ENCODE measurements around the gene KLF13.
A peak's percentile ranks its signal among the peaks of the same experiment; 100 is the strongest.

KLF13 gene

DNA sequence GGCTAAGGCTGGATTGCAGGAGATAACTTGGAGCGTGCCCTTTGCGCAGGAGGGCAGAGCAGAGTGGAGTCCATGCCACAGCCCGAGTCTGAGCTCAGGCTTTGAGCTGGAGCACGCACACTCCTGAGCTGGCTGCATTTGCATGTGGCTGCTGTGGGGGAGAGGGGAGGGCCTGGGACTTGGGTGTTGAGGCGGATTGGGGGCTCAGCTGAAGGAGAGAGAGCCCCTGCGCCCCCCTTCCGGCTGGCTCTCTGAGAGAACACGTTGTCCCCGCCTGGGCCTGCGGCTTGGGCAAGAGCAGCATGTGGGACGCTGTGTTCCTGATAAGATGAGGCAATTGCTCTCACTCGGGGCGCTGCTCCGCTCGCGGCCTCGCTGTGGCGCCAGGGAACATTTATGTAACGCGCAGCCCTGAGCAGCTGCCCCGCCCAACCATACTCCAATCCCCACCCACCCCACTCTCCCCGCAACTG is 39.1 kb downstream of the KLF13 start:
- peak; percentile 70 for DNase-seq

DNA sequence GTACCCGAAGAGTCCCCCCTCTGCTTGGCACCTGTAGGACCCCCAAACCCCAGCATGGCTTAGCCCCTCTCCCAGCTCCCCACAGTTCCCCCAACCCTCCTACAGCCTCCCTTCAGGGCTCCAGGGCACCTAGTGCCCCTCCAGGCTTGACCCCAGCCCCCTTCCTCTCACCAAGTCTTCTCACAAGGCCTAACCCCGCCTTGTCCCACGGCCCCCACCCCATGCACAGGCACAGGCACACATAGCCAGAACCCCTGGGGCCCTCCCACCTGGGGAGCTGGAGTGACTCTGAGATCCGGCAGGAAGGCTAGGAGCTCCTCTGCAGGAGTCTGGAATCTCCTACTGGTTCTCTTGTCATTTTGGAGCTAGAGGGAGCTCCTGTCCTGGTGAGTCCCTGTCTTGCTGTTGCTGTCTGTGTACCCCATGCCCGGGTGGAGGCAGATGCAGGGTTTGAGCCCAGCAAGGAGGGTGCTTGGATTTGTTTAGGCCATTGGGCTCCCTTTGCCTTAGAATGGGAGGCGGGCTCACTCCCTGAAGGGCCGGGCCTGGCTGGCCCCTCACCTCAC is 39.6 kb downstream of the KLF13 start:
- DNase-seq: no peak

DNA sequence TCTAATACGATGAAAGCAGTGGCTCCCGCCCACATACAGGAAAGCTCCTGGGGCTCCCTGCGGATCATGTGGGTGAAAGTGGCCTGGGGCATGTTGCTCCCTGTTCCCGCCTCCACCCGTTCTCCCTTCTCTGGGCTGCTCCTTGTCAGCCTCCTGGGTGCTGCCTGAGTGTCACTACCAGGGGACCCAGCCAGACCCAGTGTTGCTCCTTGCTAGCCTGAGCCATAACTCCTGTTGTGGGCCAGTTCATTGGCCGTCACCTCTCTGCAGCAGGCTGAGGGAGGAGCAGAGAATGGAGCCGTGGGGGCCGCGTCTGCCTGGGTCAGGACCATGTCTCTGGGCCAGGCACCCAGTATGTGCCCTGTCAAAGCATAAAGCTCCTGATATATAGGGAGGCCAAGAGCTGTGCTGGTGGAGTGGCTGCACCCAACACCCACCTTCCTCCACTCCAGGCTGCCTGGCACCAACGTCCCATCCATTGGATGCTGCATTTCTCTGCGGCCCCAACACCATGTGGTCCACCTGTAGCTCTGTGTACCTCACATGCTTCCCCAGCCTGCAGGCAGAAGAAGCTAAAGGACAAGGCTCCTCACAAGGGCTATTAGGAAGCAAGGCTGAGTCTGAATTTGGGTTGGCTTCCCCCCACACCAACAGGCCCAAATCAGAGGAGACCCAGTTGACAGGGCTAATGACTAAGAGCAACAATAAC is 40.5 kb downstream of the KLF13 start:
- no peak for DNase-seq

DNA sequence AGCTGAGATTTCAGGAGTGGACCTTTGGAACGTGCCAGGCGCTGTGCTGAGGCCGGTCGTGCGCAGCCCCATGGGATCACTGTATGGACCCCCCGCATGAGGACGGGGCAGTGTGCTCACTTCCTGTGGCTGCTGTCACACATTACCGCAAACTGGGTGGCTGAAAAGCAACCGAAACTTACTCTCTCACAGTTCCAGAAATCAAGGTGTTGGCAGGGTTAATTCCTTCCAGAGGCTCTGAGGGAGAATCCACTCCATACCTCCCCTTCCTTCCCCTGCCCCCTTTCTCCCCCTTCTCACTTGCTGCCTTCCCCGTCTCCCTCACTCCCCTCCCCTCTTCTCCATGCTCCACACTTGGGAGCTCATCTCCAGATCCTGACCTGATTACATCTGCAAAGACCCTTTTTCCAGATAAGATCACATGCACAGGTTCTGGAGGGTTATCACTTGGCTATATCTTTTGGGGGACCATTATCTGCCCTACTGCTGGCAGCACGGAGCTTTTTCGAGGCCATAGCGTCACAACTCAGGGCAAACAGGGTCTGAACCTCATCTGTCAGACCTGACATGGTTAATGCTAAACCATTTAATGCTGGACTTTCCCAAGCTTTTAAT is 41.2 kb downstream of the KLF13 start:
- DNase-seq: no peak

DNA sequence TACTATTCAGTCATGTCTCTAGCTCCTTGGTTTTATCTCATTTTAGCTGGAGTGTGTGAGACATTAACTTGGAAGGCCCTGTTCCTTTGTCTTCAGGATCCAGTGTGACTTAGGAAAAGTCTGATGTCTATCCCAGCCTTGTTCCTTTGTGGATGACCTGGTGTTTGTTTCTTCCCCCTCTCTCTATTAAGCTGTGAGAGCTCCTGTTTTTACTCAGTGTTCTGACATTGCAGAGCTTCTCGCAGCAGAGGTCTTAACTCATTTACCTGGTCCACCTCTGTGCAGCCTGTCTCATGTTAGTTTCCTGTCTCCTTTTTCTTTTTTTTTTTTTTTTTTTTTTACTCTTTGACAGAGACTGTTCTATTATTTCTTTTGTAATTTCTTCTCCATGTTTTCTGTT is 43.1 kb downstream of the KLF13 start:
- DNase-seq: no peak

DNA sequence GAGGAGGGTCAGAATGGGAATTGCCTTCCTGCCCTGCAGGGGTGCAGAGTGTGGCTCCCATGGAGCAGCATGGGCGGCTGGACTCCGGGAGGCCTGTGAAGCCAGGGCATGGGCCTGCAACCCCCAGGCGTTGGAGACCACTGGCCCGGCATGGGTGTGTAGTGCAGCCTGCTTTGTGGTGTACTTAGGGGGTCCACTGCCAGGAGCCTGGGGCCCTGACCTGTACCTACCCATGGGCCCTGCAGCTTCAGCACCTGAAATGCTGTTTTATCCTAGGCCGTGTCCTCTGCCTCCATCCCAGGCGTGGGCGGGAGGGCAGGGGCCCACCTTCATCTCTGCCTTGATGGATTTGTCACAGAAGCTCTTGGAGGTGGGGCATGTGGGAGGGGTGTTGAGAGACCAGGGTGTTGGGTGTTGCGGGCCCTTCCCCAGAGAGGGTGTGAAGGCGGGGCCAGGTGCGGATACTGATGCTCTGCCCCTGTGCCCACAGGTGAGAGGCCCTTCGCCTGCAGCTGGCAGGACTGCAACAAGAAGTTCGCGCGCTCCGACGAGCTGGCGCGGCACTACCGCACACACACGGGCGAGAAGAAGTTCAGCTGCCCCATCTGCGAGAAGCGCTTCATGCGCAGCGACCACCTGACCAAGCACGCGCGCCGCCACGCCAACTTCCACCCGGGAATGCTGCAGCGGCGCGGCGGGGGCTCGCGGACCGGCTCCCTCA is 45.0 kb downstream of the KLF13 start:
- no peak for DNase-seq

DNA sequence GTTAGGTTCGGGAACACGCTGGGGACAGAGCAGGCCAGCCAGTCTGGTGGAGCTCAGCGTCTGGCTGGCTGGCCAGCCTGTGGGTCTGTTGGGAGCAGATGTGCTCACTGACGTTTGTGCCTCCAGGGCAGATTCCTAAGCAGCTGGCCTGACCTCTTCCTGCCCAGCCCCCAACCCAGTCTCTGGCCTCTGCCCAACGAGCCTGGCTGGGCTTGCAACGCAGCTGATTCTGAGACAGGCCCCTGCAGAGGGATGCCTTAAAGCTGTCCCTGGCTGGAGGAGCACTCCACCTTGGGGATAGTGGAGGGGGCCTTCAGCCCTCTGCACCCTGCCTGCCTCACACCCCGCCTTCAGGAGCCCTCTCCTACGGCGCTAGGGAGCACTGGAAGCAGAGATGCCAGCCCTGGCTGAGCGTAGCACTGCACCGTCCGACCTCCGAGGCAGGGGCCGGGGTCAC is 46.0 kb downstream of the KLF13 start:
- DNase-seq: no peak

DNA sequence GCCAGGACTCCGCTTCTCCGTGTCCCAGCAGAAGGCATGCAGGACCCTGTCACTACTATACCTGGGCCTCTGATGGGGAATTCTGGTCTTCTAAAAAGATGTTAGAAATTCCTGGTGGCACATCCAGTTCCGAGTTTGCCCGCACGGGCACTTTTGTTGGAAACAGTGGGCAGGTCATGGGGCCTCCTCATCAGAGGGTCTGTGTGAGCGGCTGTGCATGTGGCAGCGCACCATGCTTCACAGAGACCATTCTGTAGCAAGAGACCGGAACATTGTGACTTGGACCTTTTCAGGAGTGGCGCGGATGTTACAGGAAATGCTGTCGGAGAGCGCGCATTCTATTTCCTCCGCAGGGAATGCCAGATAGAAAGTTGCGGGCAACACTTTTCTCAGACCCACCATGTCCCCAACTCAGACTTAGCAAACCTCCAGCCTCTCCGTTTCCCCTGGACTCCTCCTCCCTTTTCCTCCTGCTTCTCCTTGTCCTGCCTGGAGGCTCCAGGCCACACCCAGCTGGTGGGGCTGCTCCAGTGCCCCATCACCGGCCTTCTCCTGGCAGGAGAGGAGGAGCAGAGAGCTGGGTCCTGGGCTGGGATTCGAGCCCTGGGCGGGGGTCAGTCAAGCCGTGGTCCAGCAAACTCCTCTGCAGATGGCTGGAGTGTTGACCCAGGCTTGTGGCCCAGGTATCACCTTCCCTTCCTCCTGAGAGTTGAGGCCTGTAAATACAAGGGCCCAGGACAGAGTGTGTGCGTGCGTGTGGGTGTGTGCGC is 46.6 kb downstream of the KLF13 start:
- no peak for DNase-seq

DNA sequence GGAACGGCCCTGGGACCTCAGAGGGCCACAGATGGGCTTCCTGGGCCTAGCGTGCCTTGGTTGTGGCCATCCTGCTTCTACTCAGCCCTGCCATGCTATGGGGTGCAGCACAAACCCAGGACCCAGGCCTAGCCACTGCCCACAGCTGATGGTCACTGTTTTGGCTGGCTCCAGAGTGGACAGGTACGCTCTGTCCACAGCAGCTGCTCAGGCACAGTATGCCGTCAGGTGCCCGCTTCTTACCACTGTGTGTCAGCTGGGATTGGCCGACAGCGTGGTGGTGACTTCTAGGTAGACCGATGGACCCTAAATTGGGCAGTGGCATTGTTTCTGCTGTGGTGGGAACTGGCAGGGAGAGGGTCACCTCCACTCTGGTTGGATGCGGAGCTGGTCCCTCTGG is 47.3 kb downstream of the KLF13 start:
- DNase-seq: no peak

DNA sequence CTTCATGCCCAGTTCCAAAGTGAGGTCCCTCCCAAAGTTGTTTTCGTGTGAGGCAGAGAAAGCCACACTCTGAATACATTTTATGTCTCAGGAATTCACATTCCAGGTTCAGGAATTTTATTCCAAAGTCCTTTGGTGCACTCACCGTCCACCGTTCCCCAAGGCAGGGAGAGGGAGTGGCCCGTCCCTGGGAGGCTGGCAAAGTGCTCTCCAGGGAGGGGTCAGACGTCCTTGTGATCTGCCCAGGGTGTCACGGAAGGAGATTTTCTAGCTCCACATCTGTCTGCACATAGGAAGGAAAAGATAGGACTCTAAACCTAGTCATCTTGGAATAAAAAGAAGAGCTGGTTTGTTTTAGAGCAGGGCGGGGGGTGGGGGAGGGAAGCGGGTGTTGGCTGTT is 47.9 kb downstream of the KLF13 start:
- no peak for DNase-seq

DNA sequence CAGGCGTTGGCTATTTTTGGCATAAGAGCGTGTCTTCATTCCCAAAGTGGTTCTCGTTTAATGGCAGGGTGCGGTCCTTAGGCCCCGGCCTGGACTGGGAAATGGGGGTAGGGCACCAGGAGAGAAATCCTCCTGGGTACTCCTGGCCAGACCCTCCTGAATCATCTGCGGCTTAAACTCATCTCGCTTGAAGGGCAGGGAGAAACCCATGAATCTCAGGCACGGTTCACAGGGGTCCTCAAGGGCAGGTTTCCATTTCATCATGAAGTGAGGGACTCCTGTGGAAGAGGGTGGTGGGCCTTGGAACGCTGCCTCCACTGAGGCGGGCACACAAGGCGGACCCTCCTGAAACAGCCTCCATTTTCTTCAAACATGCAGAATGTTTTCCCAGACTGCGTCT is 48.4 kb downstream of the KLF13 start:
- no peak for DNase-seq

DNA sequence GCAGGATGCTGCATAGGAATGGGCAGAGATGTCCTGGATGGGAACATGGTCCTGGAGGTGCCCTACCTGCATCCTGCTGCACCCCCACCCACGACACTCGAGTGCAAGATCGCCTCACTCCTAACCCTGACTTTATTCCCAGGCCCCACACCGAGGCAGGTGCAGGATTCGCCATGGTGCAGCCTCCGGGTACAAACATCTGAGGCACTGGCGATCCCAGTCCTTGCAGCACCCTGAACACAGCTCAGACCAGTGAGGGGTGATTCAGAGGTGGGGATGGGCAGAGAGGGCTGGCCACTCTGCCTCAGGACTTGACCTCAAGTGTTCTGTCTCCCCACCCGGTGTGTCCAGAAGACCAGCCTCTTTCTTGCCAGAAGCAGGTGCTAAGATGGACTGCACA is 49.1 kb downstream of the KLF13 start:
- DNase-seq: no peak

DNA sequence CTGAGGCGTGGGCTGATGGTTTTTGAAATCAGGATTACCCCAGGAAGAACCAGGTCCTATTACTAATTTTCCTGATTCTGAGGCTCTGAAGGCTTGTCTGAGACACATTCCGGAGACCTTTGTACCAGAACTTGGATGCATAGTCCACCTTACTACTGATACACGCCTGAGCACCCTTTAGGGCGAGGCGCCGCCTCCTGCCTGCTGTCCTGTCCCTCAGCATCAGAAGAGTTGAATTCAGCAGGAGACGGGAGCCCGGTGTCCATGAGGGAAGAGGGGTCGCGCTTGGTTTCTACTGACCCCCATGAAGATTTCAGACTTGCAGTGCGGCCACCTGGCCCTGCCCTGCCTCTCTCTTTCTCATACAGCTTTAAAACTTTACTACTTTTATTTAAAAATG is 49.9 kb downstream of the KLF13 start:
- no peak for DNase-seq

DNA sequence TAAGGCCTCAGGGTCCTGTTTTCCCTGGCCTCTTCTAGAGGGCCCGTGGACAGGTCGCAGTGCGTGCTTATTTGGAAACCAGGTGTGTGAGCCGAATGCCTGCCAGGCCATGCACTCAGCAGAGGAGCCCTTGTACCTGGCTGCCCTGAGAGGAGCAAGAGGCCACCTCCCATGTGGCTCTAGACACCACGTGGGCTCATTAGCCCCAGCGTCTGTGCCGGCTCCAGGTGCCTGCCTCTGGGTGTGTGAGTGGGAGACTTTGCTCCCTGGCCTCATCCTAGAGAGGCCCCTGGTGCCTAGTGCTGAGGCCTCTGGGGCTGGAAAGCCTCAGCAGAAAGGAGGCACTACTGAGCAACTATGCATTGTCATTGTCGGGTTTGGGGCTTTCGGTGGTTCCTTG is 50.4 kb downstream of the KLF13 start:
- no peak for DNase-seq

DNA sequence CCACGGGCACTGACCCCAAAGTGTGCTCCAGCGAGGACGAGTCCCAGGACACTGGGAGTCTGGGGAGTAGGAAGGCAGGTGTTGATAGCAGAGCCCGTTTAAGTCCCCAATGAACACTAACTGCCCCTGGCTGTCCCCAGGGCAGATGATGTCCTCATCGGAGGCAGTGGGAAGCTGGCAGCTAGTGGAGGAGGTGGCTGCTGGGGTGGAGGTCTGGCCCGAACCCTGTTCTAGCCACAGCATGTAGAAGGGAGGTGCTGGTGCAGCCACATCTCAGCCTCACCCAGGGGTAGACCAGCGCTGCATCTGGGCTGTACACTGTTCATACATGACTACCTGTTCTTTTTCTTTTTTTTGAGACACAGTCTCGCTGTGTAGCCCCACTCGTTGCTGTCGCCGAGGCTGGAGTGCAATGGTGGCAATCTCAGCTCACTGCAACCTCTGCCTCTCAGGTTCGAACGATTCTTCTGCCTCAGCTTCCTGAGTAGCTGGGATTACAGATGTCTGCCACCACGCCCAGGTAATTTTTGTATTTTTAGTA is 51.8 kb downstream of the KLF13 start:
- no peak for DNase-seq

DNA sequence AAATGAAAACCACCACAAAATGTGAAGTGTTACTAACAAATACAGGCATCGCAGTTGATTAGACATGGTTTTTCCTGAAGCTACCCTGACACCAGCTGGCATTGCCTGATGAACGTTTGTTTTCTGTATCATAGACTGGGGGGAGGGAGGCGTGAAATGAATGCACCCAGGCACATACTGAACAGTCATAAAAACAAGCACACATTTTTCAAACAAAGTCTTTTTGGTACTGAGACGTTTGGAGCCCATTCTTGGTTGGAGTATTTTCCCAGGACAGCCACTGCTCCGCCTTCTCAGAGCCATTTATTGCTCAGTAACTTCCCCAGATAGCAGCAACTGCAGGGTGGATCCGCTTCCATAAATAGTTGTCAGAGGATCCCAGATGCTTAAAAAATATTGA is 52.4 kb downstream of the KLF13 start:
- DNase-seq: no peak

DNA sequence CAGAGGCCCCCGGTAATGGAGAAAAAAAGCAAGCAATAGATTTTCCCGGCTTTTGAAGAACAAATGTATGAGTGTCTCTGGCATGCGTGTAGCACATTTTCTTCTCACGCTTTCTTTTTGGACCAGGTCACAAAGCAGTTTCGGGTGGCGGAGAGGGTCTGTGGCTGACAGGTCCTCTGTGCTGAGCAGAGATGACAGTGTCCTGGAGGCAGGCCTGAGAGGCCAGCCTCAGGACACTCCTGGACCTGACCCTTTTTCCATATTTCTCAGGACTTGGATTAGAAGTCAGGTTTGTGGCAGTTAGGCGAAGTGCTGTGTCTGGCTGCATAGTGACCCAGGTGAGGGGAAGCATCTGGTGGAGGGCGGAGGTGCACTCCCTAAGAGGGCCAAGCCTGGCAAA is 52.9 kb downstream of the KLF13 start:
- DNase-seq: no peak

DNA sequence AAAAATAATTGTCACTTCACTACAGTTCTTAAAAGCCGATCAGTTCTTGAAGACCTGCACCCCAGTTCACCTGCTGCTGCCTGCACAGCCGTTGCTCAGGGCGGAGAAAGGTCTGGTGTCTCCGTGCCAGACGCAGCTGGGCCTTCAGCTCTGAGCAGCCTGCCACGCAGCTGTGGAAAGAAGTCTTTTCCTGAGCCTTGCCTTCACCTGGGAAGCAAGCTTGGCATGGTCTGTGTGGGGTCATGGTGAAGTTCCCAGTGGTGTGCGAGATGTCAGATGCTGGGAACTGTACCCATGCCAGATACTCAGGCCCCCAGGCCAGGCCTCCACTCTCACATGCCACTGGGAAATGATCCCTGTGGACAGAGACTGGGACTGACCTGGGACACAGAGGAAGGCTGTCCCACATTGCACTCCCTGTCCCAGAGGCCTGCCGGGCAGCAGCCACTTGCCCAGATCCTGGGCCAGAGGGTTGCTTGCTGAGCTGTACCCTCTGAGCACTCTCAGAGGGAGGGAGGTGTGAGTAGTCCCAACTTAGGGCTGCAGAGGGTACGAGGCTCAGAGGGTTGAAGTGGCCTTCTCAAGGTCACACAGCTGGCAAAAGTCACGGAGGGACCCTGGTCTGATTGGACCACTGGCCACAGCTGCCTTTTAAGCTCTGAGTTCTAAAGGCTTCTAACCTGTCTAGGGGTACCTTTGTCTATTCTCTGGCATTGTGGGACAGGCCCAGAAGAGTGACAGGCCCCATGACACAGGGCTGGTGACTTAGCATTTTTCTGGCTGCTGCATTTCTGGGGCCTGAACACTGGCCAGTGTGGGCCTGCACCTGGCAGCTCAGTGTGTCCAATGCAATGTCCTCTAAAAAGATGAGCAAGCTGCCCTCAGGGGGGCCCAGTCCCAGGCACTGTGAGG is 55.4 kb downstream of the KLF13 start:
- DNase-seq: no peak

DNA sequence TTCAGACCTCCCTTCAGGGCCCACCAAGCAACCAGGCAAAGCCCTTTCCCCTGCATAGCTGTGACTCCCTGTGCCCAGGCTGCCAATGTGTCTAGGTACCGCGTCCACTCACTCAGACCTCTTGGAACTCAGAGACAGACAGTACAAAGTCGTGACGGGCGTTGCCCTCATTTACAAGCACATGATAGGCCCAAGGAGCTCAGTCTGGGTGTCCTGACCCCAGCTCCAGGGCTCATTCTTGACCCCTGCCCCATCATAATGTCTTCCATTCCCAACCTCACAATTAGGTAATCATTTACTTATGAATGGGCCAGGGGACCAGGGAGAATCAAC is 56.0 kb downstream of the KLF13 start:
- DNase-seq: no peak

DNA sequence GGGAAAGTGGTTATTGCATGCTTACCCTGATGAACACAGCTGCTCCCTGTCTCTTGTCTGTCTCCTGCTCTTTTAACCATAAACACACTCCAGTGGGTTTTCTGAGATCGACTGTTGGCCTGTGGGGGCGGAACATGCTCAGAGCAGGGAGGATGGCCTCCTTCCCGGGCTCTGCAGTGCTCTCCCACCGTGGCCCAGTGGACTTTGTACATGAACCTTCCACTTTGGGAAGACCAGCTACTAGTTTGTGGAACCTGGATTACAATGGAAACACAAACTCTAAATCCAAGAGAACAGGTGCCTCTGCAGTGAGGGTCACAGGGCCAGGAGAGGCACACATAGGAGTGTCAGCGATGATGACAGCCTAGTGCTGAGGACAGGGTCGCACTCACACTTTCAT is 56.5 kb downstream of the KLF13 start:
- no peak for DNase-seq

DNA sequence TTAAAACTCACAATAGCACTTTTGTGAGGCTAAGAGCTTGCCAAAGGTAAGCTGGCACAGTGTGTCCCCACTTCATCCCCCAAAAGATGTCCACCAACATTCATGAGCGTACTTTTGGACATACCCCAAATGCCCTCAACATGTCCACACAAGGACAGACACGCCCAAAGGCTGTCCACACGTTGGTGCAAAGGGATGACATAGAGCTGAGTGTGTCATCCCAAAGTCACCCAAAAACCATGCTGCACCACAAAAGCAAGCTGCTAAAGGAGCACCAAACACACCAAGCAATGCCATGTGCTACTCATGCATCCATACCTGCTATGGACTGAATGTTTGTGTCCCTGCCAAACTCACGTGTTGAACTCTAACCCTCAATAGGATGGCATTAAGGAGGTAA is 57.9 kb downstream of the KLF13 start:
- DNase-seq: no peak

DNA sequence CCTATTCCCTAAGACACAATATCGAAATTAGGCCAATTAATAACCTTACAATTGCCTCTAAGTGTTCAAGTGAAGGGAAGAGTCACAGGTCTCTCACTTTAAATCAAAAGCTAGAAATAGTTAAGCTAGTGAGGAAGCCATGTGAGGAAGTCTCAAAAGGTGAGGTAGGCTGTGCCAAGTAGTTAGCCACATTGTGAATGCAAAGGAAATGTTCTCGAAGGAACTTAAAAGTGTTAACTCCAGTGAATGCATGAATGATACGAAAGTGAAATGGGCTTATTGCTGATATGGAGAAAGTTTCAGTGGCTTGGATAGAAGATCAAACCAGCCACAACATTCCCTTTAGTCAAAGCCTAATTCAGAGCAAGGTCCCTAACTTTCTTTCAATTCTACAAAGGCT is 59.1 kb downstream of the KLF13 start:
- no peak for DNase-seq

Data from activated effector memory CD4-positive, alpha-beta T cell treated with Interleukin-2 at 50 U/mL for 16 hours (primary cell).